Measurements from ENCODE around the gene SEMA3G.

SEMA3G gene

DNA sequence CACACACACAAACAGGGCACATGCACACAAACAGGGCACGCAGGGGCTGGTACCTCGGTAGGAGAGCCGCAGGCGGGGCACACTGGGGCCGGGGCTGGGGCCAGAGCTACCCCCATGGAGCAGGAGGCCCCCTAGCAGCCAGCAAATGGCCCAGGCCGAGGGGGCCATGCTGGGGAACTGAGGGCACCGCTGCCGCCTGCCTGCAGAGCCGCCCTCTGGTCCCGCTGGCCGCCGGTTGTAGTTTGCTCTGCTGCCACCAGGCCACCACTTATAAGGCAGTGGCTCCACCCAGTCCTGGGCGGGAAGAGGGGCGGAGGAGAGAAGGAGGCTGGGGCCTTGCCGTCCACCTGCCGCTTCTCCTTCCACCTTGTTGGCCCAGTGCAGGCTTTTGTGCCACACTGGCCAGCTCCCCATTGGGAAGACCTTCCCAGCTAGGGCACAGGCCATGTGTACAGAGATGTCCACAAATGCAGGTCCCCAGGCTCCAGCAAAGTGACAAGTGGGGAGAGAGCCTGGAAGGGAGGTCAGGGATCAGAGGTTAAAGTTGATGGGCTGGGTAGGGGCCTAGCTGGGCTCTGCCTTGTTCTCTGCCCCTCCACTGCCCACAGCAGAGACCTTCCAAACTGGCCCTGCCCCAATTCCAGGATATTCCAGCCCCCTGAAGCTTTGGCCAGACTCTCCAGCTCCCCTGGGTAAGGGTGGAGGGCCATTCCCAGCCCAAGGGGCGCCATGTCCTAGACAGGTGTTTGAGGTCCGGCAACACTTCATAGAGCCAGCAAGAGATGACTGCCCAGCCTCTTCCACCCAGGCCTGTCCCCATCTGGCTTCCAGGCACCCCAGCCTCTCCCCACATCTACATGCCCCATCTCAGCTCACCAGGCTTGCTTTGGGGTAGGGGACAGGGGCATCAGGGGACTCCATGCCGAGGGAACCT lies at the start of gene SEMA3G:
Gene SEMA3G (minus strand): TSS at position 244 of the 934 bp plus-strand sequence. CDS start 76 bp downstream, at position 168.
- DNase-seq: peak; percentile 65

DNA sequence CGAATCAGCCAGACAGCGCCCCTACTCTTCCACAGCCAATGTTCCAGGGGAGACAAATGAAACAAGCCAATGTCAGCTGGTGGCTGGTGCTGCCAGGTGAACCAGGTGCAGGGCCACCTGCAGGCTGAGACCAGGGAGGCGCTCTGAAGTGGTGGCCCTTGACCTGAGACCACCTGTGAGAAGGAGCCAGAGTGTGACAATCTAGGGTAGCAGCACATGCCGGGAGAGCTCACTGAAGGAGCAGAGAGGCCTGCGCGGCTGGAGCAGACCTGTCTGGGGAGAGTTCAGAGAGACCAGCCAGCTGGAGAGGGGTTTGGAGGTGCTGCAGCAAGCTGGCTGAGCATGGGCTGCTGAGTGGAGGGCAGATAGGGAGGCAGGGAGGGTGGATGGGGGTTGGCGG lies 49.5 kb upstream of the SEMA3G start:
- no peak for DNase-seq

GRCh38 chr3:52493232-52494017 lies 48.5 kb upstream of the SEMA3G start:
- DNase-seq: no peak

GRCh38 chr3:52492059-52492458 lies 47.2 kb upstream of the SEMA3G start:
- no peak for DNase-seq

GRCh38 chr3:52490939-52491526 lies 46.1 kb upstream of the SEMA3G start:
- no peak for DNase-seq

DNA sequence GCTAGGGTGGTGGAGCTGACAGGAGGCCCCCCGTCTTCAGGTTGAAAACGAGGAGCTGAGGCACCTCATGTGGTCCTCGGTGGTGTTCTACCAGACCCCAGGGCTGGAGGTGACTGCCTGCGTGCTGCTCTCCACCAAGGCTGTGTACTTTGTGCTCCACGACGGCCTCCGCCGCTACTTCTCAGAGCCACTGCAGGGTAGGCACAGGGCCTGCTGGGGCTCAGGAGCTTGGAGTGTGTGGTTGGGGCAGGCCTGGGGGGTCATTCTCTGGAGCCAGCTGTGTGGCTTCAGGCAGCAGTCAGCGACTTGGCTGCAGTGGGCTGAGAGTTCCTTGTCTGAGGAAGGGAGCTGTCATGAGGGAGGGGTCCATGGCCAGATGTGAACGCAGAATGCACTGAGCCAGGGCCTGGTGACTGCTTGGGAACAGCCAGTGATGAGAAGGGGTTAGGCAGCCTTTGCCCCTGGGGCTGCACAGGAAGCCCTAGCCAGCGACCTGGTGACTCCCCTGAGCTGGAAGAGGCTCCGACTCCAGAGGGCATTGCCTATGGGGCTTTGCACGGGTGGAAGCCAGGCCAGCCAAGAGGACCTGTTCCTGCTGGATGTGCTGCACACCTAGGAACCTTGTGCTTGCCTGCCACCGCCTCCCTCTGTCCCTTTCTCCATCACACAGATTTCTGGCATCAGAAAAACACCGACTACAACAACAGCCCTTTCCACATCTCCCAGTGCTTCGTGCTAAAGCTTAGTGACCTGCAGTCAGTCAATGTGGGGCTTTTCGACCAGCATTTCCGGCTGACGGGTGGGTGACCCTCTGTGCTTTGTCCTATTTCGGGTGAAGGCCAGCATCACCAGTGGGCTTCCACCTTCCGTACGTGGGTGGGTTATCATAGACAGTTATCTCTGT lies 45.4 kb upstream of the SEMA3G start:
- no peak for DNase-seq

GRCh38 chr3:52489453-52489852 lies 44.5 kb upstream of the SEMA3G start:
- DNase-seq: no peak

GRCh38 chr3:52488746-52489145 lies 43.8 kb upstream of the SEMA3G start:
- DNase-seq: no peak

DNA sequence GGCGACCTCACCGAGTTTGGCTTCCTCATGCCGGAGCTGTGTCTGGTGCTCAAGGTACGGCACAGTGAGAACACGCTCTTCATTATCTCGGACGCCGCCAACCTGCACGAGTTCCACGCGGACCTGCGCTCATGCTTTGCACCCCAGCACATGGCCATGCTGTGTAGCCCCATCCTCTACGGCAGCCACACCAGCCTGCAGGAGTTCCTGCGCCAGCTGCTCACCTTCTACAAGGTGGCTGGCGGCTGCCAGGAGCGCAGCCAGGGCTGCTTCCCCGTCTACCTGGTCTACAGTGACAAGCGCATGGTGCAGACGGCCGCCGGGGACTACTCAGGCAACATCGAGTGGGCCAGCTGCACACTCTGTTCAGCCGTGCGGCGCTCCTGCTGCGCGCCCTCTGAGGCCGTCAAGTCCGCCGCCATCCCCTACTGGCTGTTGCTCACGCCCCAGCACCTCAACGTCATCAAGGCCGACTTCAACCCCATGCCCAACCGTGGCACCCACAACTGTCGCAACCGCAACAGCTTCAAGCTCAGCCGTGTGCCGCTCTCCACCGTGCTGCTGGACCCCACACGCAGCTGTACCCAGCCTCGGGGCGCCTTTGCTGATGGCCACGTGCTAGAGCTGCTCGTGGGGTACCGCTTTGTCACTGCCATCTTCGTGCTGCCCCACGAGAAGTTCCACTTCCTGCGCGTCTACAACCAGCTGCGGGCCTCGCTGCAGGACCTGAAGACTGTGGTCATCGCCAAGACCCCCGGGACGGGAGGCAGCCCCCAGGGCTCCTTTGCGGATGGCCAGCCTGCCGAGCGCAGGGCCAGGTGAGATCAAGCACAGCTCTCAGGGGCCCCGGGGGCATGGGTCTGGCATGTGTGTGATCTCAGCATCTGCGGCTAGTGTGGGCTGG lies 43.1 kb upstream of the SEMA3G start:
- no peak for DNase-seq

GRCh38 chr3:52487050-52487787 lies 42.3 kb upstream of the SEMA3G start:
- DNase-seq: no peak

GRCh38 chr3:52484680-52485461 lies 40.0 kb upstream of the SEMA3G start:
- no peak for DNase-seq

DNA sequence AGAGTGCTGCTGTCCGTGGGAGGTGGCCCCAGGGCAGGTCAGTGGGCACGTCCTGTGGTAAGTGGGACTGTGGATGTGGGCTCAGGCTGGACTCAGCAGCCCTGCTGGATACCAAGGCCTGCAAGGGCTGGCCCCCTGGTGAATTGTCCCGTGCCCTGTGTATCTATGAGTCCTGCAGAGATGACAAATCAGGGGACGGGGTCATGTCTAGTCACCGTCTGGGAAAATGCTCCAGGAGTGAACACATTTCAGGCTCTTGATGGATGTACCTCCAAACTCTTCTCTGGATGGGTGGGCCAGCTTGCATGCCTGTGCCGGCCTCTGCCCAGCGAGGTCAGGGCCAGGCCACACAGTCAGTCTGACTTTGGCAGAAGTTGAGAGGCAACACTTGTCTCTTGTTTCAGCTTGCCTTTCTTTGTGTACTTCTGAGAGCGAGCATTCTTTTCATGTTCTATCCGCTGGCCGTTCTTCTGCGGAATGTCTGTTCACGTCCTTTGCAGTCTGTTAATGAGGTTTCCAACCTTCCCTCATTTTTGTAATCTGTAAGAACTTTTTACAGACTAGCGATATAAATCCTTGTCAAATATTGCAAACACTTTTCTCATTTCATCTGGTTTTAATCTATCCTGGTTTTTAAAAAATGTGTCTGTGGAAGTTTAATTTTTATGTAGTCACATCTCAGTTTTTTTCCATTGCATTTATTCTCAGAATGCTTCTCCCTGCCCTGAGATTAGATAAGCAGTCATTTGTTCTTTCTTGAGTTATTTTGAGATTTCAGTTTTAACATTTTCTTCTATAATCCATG lies 38.9 kb upstream of the SEMA3G start:
- DNase-seq: no peak

- DNase-seq: no peak
These were observed 38.2 kb upstream of the SEMA3G start for GRCh38 chr3:52483081-52483480.

DNA sequence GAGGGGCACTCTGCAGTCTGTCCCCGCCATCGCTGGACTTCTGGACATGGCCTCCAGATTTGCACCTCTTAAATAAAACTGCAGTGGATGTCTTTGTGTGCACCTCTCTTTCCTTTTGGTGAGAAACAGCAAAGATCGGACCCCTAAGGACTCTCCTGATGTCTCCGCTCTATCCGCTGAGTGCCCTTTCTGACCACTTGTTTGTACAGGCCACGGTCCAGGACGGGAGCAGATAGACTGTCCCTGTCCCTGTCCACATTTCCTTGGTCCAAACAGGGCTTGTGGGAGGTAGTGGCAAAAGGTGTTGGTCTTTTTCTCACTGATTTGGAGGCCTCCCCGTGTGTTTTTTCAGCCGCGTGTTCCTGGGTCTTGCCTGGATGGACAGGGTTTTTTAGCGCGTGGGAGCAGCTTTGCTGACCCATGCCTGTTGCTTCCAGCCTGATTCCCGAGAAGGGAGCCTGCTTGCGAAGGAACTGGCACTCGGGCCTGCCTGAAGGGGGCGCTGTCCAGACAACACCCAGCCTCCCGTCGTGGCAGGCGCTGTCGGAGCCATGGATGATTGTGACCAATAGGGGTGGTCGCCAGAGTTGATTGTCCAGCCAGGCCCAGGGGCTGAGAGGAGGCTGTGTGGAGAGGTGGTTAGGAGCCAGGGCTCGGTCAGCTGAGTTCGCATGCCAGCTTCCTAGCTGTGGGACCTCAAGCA lies 37.1 kb upstream of the SEMA3G start:
- DNase-seq: no peak

GRCh38 chr3:52480768-52481715 lies 36.1 kb upstream of the SEMA3G start:
- DNase-seq: no peak

DNA sequence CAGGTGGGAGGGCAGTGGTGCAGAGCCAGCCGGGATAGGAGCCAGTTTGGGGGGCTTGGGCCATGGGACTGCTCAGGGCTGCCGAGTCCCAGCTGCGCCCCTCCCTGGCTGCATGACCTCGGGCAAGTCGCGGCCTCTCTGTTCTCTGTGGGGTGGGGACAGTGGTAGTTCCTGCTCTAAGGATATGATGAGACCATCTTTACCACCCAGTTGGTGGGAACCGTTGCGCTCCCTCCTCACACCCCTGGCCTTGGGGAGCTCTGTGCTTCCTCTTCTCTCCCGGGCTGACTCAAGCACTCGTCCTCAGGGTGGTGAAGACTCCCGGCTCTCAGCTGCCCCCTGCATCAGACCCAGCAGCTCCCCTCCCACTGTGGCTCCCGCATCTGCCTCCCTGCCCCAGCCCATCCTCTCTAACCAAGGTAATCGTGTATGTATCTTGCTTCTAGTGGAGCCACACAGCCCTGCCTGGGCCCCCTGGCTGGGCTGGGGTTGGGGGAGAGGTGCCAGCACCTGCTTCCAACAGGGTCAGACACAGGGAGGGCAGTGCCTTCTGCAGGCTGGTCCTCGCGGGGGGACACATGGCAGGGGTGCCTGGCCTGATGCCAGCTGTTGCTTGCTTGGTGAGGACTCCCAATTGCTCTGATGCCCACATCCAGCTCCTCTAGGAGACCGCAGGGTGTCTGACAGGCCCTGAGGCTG lies 35.1 kb upstream of the SEMA3G start:
- DNase-seq: no peak
